Naive thymus-derived CD4-positive, alpha-beta T cell (primary cell): ENCODE data around the gene ING2. TPM values are rescaled to one million over a fixed set of nuclear protein-coding genes. Genes with fewer than 3 reads are reported as not detected.
"Not testable (repeated sequence)": the region's sequence is repeated elsewhere in the genome, so short reads cannot be mapped to it uniquely, and the experiment has no call there.

Experiments
- ATAC-seq: fragments of 150-1000 bp; cut with Tn5 transposase; 2 replicates; pipeline ENCODE4 v1.10.0; 2021; ENCODE audit warnings: mild to moderate bottlenecking, moderate library complexity
- CTCF ChIA-PET: fragments of 350-600 bp; sonication (Branson Sonifier 250); formaldehyde crosslinking; loops from one replicate; lab custom pipeline; 2021; ENCODE audit warnings: antibody characterized with exemption; lab: Charles Lee
- POLR2A ChIA-PET: fragments of 350-600 bp; sonication (Branson Sonifier 250); formaldehyde crosslinking; loops from one replicate; lab custom pipeline; 2021; ENCODE audit warnings: antibody characterized with exemption, inconsistent platforms; lab: Charles Lee
- DNase-seq, 9 donors: peaks; one replicate each; pipeline versions ENCODE4 v3.0.0 to v3.0.0-alpha.2; 2020 to 2022; ENCODE audit warnings: mixed read lengths in 1 of 9
- H3K27ac ChIP-seq: one replicate; pipeline ENCODE4 v1.7.0; 2013; ENCODE audit warnings: mild to moderate bottlenecking, low read depth, low read length, moderate library complexity
- H3K27me3 ChIP-seq, 2 donors: one replicate each; pipeline ENCODE4 v1.7.0; 2013; ENCODE audit warnings: low read length in 2 of 2, mild to moderate bottlenecking in 2 of 2, moderate library complexity in 2 of 2; ENCODE audit not compliant: control insufficient read depth in 2 of 2, insufficient read depth in 2 of 2
- H3K36me3 ChIP-seq, 3 experiments: 1 replicate in 2 of 3; 2 replicates in 1 of 3; pipeline ENCODE4 v1.7.0; 2013; ENCODE audit warnings: low read length in 3 of 3, mild to moderate bottlenecking in 3 of 3, moderate library complexity in 1 of 3; ENCODE audit not compliant: insufficient read depth in 3 of 3, control insufficient read depth in 2 of 3
- H3K4me1 ChIP-seq, 2 donors: one replicate each; pipeline ENCODE4 v1.7.0; 2013; ENCODE audit warnings: low read length in 2 of 2, mild to moderate bottlenecking in 2 of 2, moderate library complexity in 1 of 2; ENCODE audit not compliant: control insufficient read depth in 2 of 2, insufficient read depth in 2 of 2
- H3K4me3 ChIP-seq: 2 replicates; pipeline ENCODE4 v1.7.0; 2013; ENCODE audit warnings: mild to moderate bottlenecking, low read length
- H3K9me3 ChIP-seq, 3 experiments: 1 replicate in 2 of 3; 2 replicates in 1 of 3; pipeline ENCODE4 v1.7.0; 2013; ENCODE audit warnings: low read length in 3 of 3; ENCODE audit not compliant: control insufficient read depth in 2 of 3
- H3K27ac Mint-ChIP-seq, 9 donors: one replicate each; pipeline ENCODE4 v1.8.0; 2020 to 2022; ENCODE audit warnings: mixed read lengths in 9 of 9, mild to moderate bottlenecking in 8 of 9, moderate library complexity in 5 of 9, inconsistent platforms in 2 of 9
- H3K27me3 Mint-ChIP-seq, 5 donors: one replicate each; pipeline ENCODE4 v1.8.0; 2021 to 2022; ENCODE audit warnings: mixed read lengths in 5 of 5, mild to moderate bottlenecking in 1 of 5
- H3K36me3 Mint-ChIP-seq, 5 donors: one replicate each; pipeline ENCODE4 v1.8.0; 2020 to 2022; ENCODE audit warnings: mixed read lengths in 5 of 5, mild to moderate bottlenecking in 3 of 5, inconsistent platforms in 1 of 5
- H3K4me1 Mint-ChIP-seq, 7 donors: one replicate each; pipeline ENCODE4 v1.8.0; 2020 to 2022; ENCODE audit warnings: mixed read lengths in 7 of 7, mild to moderate bottlenecking in 3 of 7, inconsistent platforms in 1 of 7
- H3K4me3 Mint-ChIP-seq, 10 donors: one replicate each; pipeline ENCODE4 v1.8.0; 2020 to 2022; ENCODE audit warnings: mild to moderate bottlenecking in 10 of 10, mixed read lengths in 10 of 10, moderate library complexity in 6 of 10, inconsistent platforms in 2 of 10
- H3K9me3 Mint-ChIP-seq, 11 donors: one replicate each; pipeline ENCODE4 v1.8.0; 2020 to 2022; ENCODE audit warnings: mixed read lengths in 11 of 11, mild to moderate bottlenecking in 4 of 11, inconsistent platforms in 1 of 11, moderate library complexity in 1 of 11
- intact Hi-C, 2 donors: fragments of 100-400 bp; cut with micrococcal nuclease; formaldehyde crosslinking; loops; one replicate each; pipeline ENCODE4 v1.15.1; 2023
- polyA plus RNA-seq, 2 donors: library from polyadenylated mRNA; unstranded; fragments of 300-500 nt; fragmentation: Illumina TruSeq; gene quantifications; one replicate each; pipeline ENCODE4 v1.2.3, GENCODE V29; 2021
- total RNA-seq, 6 experiments: library from RNA in 5 of 6; stranded (reverse) in 5 of 6; gene quantifications; 1 replicate in 5 of 6; 2 replicates in 1 of 6; pipeline ENCODE4 v1.2.3 and lab custom pipeline; 2021 to 2026

ING2 gene
- 10 to 100 TPM in 4 of 5 experiments, 1 to 10 TPM in 1; 9.6 to 15.1 (median 11.0) TPM for total RNA-seq
- 10 to 100 TPM; 11.2 to 16.7 TPM for polyA plus RNA-seq
- total RNA-seq (lab: John Stamatoyannopoulos, UW), result 12.2 reads per million, percentile 40 among the genes with 10 or more reads in this experiment

GRCh38 chr4:183504930-183505610 lies at the start of gene ING2:
ING2 (plus strand) TSS chr4:183505058; CDS start chr4:183505196, 138 bp downstream.
- H3K9me3 Mint-ChIP-seq, result peaks cover 0 to 2% (median 0%) of the 10 kb centered on the region in 11 donors
- ATAC-seq (peak; percentile 69), DNase-seq (peak in 1 of 9 donors; percentile 27)
- H3K27ac Mint-ChIP-seq, result peak within 1 kb of the TSS; percentile 90 to 100 (median 99)
- Histone ChIP-seq H3K4me1 (peaks cover 6 to 11% of the 10 kb centered on the region in 2 donors), H3K27ac (peak within 1 kb of the TSS; percentile 86), H3K9me3 (no peaks in the 10 kb centered on the region), H3K27me3 (no peaks in the 10 kb centered on the region), H3K36me3 (peaks cover 0 to 8% (median 0%) of the 10 kb centered on the region in 3 experiments), H3K4me3 (peak within 1 kb of the TSS; percentile 90)
- peaks cover 11 to 39% (median 38%) of the 10 kb centered on the region in 7 donors for H3K4me1 Mint-ChIP-seq
- peak within 1 kb of the TSS; percentile 89 to 98 (median 96) for H3K4me3 Mint-ChIP-seq
- ChIA-PET POLR2A (interaction anchor here (1.0 to 6.5 kb wide), 8 partner anchors 10 to 588 kb away, joined by 3 to 88 read pairs (median 4); partner anchors contain the start of genes CDKN2AIP, DCTD, RWDD4 and TRAPPC11), CTCF (no interaction called here)
- H3K36me3 Mint-ChIP-seq, result peaks cover 0 to 1% (median 0%) of the 10 kb centered on the region in 5 donors
- intact Hi-C loops, result loop anchor here (1.0 to 10.0 kb wide), 24 partner anchors 33 to 1966 kb away; partner anchors contain the start of genes CASP3 (in 2 of the 2), CDKN2AIP (in 2 of the 2), IRF2 (in 2 of the 2) and PRIMPOL (in 2 of the 2)
- H3K27me3 Mint-ChIP-seq, result no peaks in the 10 kb centered on the region

- peak overlapping the region in 7 of 9 donors; percentile 28 to 73 (median 47) for H3K27ac Mint-ChIP-seq
- H3K27me3 ChIP-seq, result no peaks in the 10 kb centered on the region
- ChIA-PET POLR2A (interaction anchor here (1.0 to 4.7 kb wide), 2 partner anchors 9 to 11 kb away, joined by 3 to 29 read pairs; partner anchors contain the start of gene CDKN2AIP), CTCF (interaction anchor here (0.9 to 1.4 kb wide), 2 partner anchors 14 to 53 kb away, joined by 3 read pairs; no protein-coding TSS in a partner anchor)
- H3K9me3 Mint-ChIP-seq, result no peaks in the 10 kb centered on the region
- intact Hi-C loops, result no loop called here
- ATAC-seq, result no peak
- H3K36me3 ChIP-seq, result peaks cover 0 to 12% (median 0%) of the 10 kb centered on the region in 3 experiments
- H3K27ac ChIP-seq, result no peak overlapping the region
- peaks cover 0 to 12% of the 10 kb centered on the region in 2 donors for H3K4me1 ChIP-seq
- peak in 2 of 9 donors; percentile 7 to 10 for DNase-seq
- peaks cover 0 to 22% (median 5%) of the 10 kb centered on the region in 5 donors for H3K36me3 Mint-ChIP-seq
- H3K4me1 Mint-ChIP-seq, result peaks cover 8 to 25% (median 21%) of the 10 kb centered on the region in 7 donors
- no peaks in the 10 kb centered on the region for H3K9me3 ChIP-seq
- no peaks in the 10 kb centered on the region for H3K27me3 Mint-ChIP-seq
- H3K4me3 Mint-ChIP-seq, result peak overlapping the region in 7 of 10 donors; percentile 6 to 52 (median 25)
- no peak overlapping the region for H3K4me3 ChIP-seq
These were observed 49.2 kb upstream of the ING2 start for GRCh38 chr4:183455431-183456195.

GRCh38 chr4:183458005-183458404 lies 46.9 kb upstream of the ING2 start:
- H3K36me3 Mint-ChIP-seq, result peaks cover 0 to 15% (median 5%) of the 10 kb centered on the region in 5 donors
- Histone ChIP-seq H3K4me3 (no peak overlapping the region), H3K27me3 (no peaks in the 10 kb centered on the region), H3K36me3 (peaks cover 0 to 3% (median 0%) of the 10 kb centered on the region in 3 experiments), H3K9me3 (no peaks in the 10 kb centered on the region), H3K27ac (no peak overlapping the region), H3K4me1 (peaks cover 0 to 12% of the 10 kb centered on the region in 2 donors)
- ChIA-PET POLR2A (no interaction called here), CTCF (no interaction called here)
- H3K4me1 Mint-ChIP-seq, result peaks cover 8 to 25% (median 16%) of the 10 kb centered on the region in 7 donors
- no peak overlapping the region for H3K4me3 Mint-ChIP-seq
- DNase-seq, result no peak
- no peak overlapping the region for H3K27ac Mint-ChIP-seq
- H3K9me3 Mint-ChIP-seq, result no peaks in the 10 kb centered on the region
- ATAC-seq, result no peak
- intact Hi-C loops, result no loop called here
- H3K27me3 Mint-ChIP-seq, result no peaks in the 10 kb centered on the region

- H3K4me1 Mint-ChIP-seq, H3K27me3 ChIP-seq, H3K27me3 Mint-ChIP-seq, ATAC-seq, H3K4me1 ChIP-seq, H3K27ac ChIP-seq, H3K36me3 ChIP-seq, H3K9me3 Mint-ChIP-seq, DNase-seq, H3K4me3 ChIP-seq, H3K4me3 Mint-ChIP-seq, intact Hi-C loops, CTCF ChIA-PET, H3K27ac Mint-ChIP-seq, H3K9me3 ChIP-seq: not testable (repeated sequence)
- peaks cover 0 to 29% (median 8%) of the 10 kb centered on the region in 5 donors for H3K36me3 Mint-ChIP-seq
- POLR2A ChIA-PET, result interaction anchor here (0.6 kb wide), 1 partner anchor 1051 kb away, joined by 3 read pairs; no protein-coding TSS in a partner anchor
These were observed 40.8 kb upstream of the ING2 start for GRCh38 chr4:183463903-183464619.

GRCh38 chr4:183465879-183466278 lies 39.0 kb upstream of the ING2 start:
- H3K27ac ChIP-seq, H3K9me3 Mint-ChIP-seq, H3K9me3 ChIP-seq, H3K27me3 ChIP-seq, POLR2A ChIA-PET, ATAC-seq, intact Hi-C loops, H3K27me3 Mint-ChIP-seq, DNase-seq, CTCF ChIA-PET, H3K4me1 Mint-ChIP-seq, H3K4me1 ChIP-seq, H3K27ac Mint-ChIP-seq, H3K36me3 ChIP-seq, H3K4me3 Mint-ChIP-seq, H3K4me3 ChIP-seq: not testable (repeated sequence)
- H3K36me3 Mint-ChIP-seq, result peaks cover 0 to 24% (median 8%) of the 10 kb centered on the region in 5 donors

GRCh38 chr4:183467246-183467645 lies 37.6 kb upstream of the ING2 start:
- Histone ChIP-seq H3K4me1 (no peaks in the 10 kb centered on the region), H3K4me3 (no peak overlapping the region), H3K27me3 (no peaks in the 10 kb centered on the region), H3K9me3 (no peaks in the 10 kb centered on the region), H3K36me3 (no peaks in the 10 kb centered on the region), H3K27ac (no peak overlapping the region)
- Mint-ChIP-seq H3K9me3 (peaks cover 0 to 6% (median 0%) of the 10 kb centered on the region in 11 donors), H3K36me3 (peaks cover 0 to 24% (median 8%) of the 10 kb centered on the region in 5 donors), H3K27ac (no peak overlapping the region), H3K4me1 (peaks cover 0 to 2% (median under 1%) of the 10 kb centered on the region in 7 donors), H3K27me3 (peaks cover 0 to 10% (median 0%) of the 10 kb centered on the region in 5 donors), H3K4me3 (no peak overlapping the region)
- ATAC-seq (no peak), DNase-seq (no peak)
- intact Hi-C loops, result no loop called here
- CTCF ChIA-PET, result no interaction called here
- POLR2A ChIA-PET, result no interaction called here
